ENCODE data around the gene ZC2HC1C. TPM values are rescaled to one million over a fixed set of nuclear protein-coding genes. Genes with fewer than 3 reads are reported as not detected.
A peak's percentile ranks its signal among the peaks of the same experiment; 100 is the strongest.

Gene ZC2HC1C
- total and polyA plus RNA-seq, 2 of the 13 experiments (the other 11 are each of a cell fraction or from before 2014, with no cell fraction given), result 3.3 to 3.5 TPM

DNA sequence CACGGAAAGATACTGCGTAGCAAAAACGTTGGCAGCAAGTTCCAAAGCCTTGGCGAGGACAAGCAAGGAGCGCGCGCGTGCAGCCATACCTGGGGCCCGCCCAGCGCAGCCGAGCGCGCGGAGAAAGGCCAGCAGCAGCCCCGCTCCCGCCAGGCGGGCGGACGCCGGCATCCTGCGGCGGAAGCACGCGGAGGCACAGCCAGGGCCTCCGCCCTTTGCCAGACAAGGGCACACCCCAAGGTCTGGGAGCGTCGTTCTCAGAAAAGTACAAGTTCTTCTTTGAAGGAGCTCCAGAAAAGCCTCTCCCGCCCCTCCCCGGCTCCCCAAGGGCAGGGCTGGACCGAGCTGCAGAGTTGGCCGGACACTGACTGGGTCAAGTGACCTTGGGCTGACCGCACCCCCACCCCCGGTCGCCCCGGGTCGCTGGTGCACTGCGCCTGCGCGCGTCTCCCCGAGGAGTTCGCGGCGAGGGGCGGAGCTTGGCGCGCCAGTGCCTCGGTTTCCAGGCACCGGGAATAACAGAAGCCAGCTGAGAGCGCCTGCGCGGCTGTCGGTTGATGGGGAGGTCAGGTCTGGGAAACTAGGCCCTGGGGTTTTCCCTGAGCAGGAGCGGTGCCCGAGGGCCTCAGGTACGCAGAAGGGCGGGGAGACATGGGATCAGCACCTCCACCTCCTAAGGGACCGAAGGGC lies at the start of gene ZC2HC1C (continued):
- TF ChIP-seq, protein P1, sequence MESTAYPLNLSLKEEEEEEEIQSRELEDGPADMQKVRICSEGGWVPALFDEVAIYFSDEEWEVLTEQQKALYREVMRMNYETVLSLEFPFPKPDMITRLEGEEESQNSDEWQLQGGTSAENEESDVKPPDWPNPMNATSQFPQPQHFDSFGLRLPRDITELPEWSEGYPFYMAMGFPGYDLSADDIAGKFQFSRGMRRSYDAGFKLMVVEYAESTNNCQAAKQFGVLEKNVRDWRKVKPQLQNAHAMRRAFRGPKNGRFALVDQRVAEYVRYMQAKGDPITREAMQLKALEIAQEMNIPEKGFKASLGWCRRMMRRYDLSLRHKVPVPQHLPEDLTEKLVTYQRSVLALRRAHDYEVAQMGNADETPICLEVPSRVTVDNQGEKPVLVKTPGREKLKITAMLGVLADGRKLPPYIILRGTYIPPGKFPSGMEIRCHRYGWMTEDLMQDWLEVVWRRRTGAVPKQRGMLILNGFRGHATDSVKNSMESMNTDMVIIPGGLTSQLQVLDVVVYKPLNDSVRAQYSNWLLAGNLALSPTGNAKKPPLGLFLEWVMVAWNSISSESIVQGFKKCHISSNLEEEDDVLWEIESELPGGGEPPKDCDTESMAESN (CRISPR knock-in tag; conservative IDR thresholded peaks at IDR 0.05), result peak; percentile 82; the same call in 1 of the 2 replicates
- no peak; the same call in 1 of the 2 replicates for TF ChIP-seq ZSCAN20 (CRISPR knock-in tag; IDR thresholded peaks at IDR 0.05; ENCODE audit: borderline replicate concordance)
- TF ChIP-seq ZNF296 (CRISPR knock-in tag; conservative IDR thresholded peaks at IDR 0.05), result peak; percentile 84
- TF ChIP-seq ZFP36L1 (CRISPR knock-in tag; IDR thresholded peaks at IDR 0.05), result peak; percentile 41; the same call in 1 of the 2 replicates
- TF ChIP-seq, protein P2, sequence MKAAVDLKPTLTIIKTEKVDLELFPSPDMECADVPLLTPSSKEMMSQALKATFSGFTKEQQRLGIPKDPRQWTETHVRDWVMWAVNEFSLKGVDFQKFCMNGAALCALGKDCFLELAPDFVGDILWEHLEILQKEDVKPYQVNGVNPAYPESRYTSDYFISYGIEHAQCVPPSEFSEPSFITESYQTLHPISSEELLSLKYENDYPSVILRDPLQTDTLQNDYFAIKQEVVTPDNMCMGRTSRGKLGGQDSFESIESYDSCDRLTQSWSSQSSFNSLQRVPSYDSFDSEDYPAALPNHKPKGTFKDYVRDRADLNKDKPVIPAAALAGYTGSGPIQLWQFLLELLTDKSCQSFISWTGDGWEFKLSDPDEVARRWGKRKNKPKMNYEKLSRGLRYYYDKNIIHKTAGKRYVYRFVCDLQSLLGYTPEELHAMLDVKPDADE (CRISPR knock-in tag; IDR thresholded peaks at IDR 0.05), result 0 out of 2 replicates have a peak, but pooled peaks have one; percentile 25
- TF ChIP-seq ZFY (CRISPR knock-in tag; IDR thresholded peaks at IDR 0.05), result peak; percentile 85
- TF ChIP-seq ZNF382 (CRISPR knock-in tag; IDR thresholded peaks at IDR 0.05; ENCODE audit: borderline replicate concordance), result no peak
- no peak for TF ChIP-seq FIP1L1 (IDR thresholded peaks at IDR 0.05; ENCODE audit: borderline replicate concordance, insufficient read depth, low read depth, low read length)
- TF ChIP-seq GLI4 (CRISPR knock-in tag; IDR thresholded peaks at IDR 0.05; ENCODE audit: borderline replicate concordance), result peak; percentile 72; the same call in 1 of the 2 replicates
- peak; percentile 80; the same call in 1 of the 2 replicates for TF ChIP-seq KAT7 (CRISPR knock-in tag; IDR thresholded peaks at IDR 0.05; ENCODE audit: borderline replicate concordance)
- peak; percentile 78; the same call in 1 of the 2 replicates for TF ChIP-seq TGIF2 (CRISPR knock-in tag; IDR thresholded peaks at IDR 0.05)
- TF ChIP-seq, protein P3, sequence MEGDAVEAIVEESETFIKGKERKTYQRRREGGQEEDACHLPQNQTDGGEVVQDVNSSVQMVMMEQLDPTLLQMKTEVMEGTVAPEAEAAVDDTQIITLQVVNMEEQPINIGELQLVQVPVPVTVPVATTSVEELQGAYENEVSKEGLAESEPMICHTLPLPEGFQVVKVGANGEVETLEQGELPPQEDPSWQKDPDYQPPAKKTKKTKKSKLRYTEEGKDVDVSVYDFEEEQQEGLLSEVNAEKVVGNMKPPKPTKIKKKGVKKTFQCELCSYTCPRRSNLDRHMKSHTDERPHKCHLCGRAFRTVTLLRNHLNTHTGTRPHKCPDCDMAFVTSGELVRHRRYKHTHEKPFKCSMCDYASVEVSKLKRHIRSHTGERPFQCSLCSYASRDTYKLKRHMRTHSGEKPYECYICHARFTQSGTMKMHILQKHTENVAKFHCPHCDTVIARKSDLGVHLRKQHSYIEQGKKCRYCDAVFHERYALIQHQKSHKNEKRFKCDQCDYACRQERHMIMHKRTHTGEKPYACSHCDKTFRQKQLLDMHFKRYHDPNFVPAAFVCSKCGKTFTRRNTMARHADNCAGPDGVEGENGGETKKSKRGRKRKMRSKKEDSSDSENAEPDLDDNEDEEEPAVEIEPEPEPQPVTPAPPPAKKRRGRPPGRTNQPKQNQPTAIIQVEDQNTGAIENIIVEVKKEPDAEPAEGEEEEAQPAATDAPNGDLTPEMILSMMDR (CRISPR knock-in tag; IDR thresholded peaks at IDR 0.05), result 0 out of 2 replicates have a peak, but pooled peaks have one; percentile 9
- peak; percentile 74 for TF ChIP-seq MED1 (CRISPR knock-in tag; IDR thresholded peaks at IDR 0.05)
- TF ChIP-seq, protein P4, sequence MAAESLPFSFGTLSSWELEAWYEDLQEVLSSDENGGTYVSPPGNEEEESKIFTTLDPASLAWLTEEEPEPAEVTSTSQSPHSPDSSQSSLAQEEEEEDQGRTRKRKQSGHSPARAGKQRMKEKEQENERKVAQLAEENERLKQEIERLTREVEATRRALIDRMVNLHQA (CRISPR knock-in tag; IDR thresholded peaks at IDR 0.05), result no peak
- TF ChIP-seq, protein P5, sequence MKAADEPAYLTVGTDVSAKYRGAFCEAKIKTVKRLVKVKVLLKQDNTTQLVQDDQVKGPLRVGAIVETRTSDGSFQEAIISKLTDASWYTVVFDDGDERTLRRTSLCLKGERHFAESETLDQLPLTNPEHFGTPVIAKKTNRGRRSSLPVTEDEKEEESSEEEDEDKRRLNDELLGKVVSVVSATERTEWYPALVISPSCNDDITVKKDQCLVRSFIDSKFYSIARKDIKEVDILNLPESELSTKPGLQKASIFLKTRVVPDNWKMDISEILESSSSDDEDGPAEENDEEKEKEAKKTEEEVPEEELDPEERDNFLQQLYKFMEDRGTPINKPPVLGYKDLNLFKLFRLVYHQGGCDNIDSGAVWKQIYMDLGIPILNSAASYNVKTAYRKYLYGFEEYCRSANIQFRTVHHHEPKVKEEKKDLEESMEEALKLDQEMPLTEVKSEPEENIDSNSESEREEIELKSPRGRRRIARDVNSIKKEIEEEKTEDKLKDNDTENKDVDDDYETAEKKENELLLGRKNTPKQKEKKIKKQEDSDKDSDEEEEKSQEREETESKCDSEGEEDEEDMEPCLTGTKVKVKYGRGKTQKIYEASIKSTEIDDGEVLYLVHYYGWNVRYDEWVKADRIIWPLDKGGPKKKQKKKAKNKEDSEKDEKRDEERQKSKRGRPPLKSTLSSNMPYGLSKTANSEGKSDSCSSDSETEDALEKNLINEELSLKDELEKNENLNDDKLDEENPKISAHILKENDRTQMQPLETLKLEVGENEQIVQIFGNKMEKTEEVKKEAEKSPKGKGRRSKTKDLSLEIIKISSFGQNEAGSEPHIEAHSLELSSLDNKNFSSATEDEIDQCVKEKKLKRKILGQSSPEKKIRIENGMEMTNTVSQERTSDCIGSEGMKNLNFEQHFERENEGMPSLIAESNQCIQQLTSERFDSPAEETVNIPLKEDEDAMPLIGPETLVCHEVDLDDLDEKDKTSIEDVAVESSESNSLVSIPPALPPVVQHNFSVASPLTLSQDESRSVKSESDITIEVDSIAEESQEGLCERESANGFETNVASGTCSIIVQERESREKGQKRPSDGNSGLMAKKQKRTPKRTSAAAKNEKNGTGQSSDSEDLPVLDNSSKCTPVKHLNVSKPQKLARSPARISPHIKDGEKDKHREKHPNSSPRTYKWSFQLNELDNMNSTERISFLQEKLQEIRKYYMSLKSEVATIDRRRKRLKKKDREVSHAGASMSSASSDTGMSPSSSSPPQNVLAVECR (CRISPR knock-in tag; IDR thresholded peaks at IDR 0.05; ENCODE audit: borderline replicate concordance), result peak; percentile 89
- TF ChIP-seq ZFP36L2 (CRISPR knock-in tag; IDR thresholded peaks at IDR 0.05), result no peak
- TF ChIP-seq, protein P6, sequence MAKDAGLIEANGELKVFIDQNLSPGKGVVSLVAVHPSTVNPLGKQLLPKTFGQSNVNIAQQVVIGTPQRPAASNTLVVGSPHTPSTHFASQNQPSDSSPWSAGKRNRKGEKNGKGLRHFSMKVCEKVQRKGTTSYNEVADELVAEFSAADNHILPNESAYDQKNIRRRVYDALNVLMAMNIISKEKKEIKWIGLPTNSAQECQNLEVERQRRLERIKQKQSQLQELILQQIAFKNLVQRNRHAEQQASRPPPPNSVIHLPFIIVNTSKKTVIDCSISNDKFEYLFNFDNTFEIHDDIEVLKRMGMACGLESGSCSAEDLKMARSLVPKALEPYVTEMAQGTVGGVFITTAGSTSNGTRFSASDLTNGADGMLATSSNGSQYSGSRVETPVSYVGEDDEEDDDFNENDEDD (CRISPR knock-in tag; IDR thresholded peaks at IDR 0.05; ENCODE audit: borderline replicate concordance), result peak; percentile 91
